Natural killer cell (primary cell): ENCODE data around the gene USP10. TPM values are rescaled to one million over a fixed set of nuclear protein-coding genes. Genes with fewer than 3 reads are reported as not detected.
"Not testable (repeated sequence)": the region's sequence is repeated elsewhere in the genome, so short reads cannot be mapped to it uniquely, and the experiment has no call there.

Experiments
- ATAC-seq, 3 donors: fragments of 150-1000 bp in 2 of 3; fragments of 200-7000 bp in 1 of 3; cut with Tn5 transposase; 1 replicate in 1 of 3; 2 replicates in 2 of 3; pipeline ENCODE4 v1.10.0; 2021; ENCODE audit warnings: mild to moderate bottlenecking in 2 of 3, moderate library complexity in 2 of 3
- DNase-seq, 2 donors: peaks; one replicate each; pipeline versions ENCODE4 v3.0.0 to v3.0.0-alpha.2; 2013 to 2021; ENCODE audit warnings: mixed read lengths in 1 of 2
- H3K27ac ChIP-seq: one replicate; pipeline ENCODE4 v1.5.1; 2013; ENCODE audit warnings: mild to moderate bottlenecking, low read length
- H3K27me3 ChIP-seq: one replicate; pipeline ENCODE4 v1.6.1; 2013; ENCODE audit warnings: low read length; ENCODE audit not compliant: control insufficient read depth, insufficient read depth
- H3K36me3 ChIP-seq: one replicate; pipeline ENCODE4 v1.6.1; 2013; ENCODE audit warnings: low read length; ENCODE audit not compliant: control insufficient read depth, insufficient read depth
- H3K4me1 ChIP-seq: one replicate; pipeline ENCODE4 v1.6.1; 2013; ENCODE audit warnings: low read length; ENCODE audit not compliant: control insufficient read depth, insufficient read depth
- H3K4me3 ChIP-seq: one replicate; pipeline ENCODE4 v1.5.1; 2013; ENCODE audit warnings: low read length
- H3K9me3 ChIP-seq: one replicate; pipeline ENCODE4 v1.6.1; 2013; ENCODE audit warnings: low read length; ENCODE audit not compliant: control insufficient read depth, insufficient read depth
- H3K27ac Mint-ChIP-seq, 2 donors: one replicate each; pipeline ENCODE4 v1.8.0; 2022; ENCODE audit warnings: mild to moderate bottlenecking in 2 of 2, mixed read lengths in 2 of 2, moderate library complexity in 1 of 2
- H3K27me3 Mint-ChIP-seq, 2 donors: one replicate each; pipeline ENCODE4 v1.8.0; 2022; ENCODE audit warnings: low read depth in 2 of 2, mixed read lengths in 2 of 2
- H3K36me3 Mint-ChIP-seq: one replicate; pipeline ENCODE4 v1.8.0; 2022; ENCODE audit warnings: mixed read lengths
- H3K4me1 Mint-ChIP-seq, 2 donors: one replicate each; pipeline ENCODE4 v1.8.0; 2022; ENCODE audit warnings: mixed read lengths in 2 of 2
- H3K4me3 Mint-ChIP-seq: one replicate; pipeline ENCODE4 v1.8.0; 2022; ENCODE audit warnings: mild to moderate bottlenecking, moderate library complexity, mixed read lengths
- H3K9me3 Mint-ChIP-seq, 2 donors: one replicate each; pipeline ENCODE4 v1.8.0; 2022; ENCODE audit warnings: mixed read lengths in 2 of 2
- WGBS: methylation state at CpG from one replicate; pipeline ENCODE4 v1.1.7; 2013; ENCODE audit warnings: missing lambda C conversion rate; ENCODE audit not compliant: insufficient coverage; 5-methylcytosine and 5-hydroxymethylcytosine counted together
- intact Hi-C: fragments of 100-400 bp; cut with micrococcal nuclease; formaldehyde crosslinking; loops from one replicate; pipeline ENCODE4 v1.14.2; 2022
- total RNA-seq, 4 donors: library from RNA; stranded (reverse); fragments of 120-200 nt in 1 of 4; gene quantifications; one replicate each; pipeline versions ENCODE4 v1.2.3 to v1.2.4, GENCODE V29; 2013 to 2022
- TF ChIP-seq, protein P1 (sequence below): fragments of 200-600 bp; IDR thresholded peaks from one replicate; pipeline ENCODE4 v1.8.0; 2022; ENCODE audit warnings: antibody characterized with exemption

USP10 gene
- total RNA-seq, 3 donors from 2014 or later (not counting 1 experiment from before 2014, with no cell fraction given): 78.4 to 103 (median 100) TPM

DNA sequence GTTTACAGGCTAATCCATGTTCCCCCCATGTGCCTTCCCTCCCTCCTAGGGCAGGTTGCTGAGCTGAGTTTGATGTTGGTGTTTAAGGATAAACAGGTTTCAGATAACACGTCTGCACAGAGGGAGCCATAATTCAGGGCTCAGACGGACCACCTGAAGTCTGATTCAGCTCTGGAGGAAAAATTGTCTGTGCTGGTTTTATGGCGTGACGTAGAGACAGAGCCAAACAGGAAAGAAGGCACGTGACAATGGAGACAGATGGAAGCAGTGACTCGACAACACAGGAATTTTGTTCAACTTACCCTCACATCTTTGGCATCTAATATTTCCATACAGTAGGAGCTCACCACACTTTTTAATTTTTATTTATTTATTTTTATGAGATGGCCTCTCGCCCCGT is 10.7 kb upstream of the USP10 start:
- Mint-ChIP-seq H3K27me3 (peaks cover 21 to 28% of the 10 kb centered on the region in 2 donors), H3K4me1 (no peaks in the 10 kb centered on the region), H3K9me3 (no peaks in the 10 kb centered on the region), H3K36me3 (no peaks in the 10 kb centered on the region), H3K4me3 (no peak overlapping the region), H3K27ac (no peak overlapping the region)
- no peak overlapping the region for H3K27ac ChIP-seq
- H3K4me1 ChIP-seq: no peaks in the 10 kb centered on the region
- intact Hi-C loops: no loop called here
- 80% methylated on average over 6 of the region's 8 CpGs for WGBS
- H3K27me3 ChIP-seq: no peaks in the 10 kb centered on the region
- no peak overlapping the region for H3K4me3 ChIP-seq
- ATAC-seq (no peak), DNase-seq (no peak)
- TF ChIP-seq, protein P1, sequence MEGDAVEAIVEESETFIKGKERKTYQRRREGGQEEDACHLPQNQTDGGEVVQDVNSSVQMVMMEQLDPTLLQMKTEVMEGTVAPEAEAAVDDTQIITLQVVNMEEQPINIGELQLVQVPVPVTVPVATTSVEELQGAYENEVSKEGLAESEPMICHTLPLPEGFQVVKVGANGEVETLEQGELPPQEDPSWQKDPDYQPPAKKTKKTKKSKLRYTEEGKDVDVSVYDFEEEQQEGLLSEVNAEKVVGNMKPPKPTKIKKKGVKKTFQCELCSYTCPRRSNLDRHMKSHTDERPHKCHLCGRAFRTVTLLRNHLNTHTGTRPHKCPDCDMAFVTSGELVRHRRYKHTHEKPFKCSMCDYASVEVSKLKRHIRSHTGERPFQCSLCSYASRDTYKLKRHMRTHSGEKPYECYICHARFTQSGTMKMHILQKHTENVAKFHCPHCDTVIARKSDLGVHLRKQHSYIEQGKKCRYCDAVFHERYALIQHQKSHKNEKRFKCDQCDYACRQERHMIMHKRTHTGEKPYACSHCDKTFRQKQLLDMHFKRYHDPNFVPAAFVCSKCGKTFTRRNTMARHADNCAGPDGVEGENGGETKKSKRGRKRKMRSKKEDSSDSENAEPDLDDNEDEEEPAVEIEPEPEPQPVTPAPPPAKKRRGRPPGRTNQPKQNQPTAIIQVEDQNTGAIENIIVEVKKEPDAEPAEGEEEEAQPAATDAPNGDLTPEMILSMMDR: no peak
- H3K36me3 ChIP-seq: no peaks in the 10 kb centered on the region
- no peaks in the 10 kb centered on the region for H3K9me3 ChIP-seq

DNA sequence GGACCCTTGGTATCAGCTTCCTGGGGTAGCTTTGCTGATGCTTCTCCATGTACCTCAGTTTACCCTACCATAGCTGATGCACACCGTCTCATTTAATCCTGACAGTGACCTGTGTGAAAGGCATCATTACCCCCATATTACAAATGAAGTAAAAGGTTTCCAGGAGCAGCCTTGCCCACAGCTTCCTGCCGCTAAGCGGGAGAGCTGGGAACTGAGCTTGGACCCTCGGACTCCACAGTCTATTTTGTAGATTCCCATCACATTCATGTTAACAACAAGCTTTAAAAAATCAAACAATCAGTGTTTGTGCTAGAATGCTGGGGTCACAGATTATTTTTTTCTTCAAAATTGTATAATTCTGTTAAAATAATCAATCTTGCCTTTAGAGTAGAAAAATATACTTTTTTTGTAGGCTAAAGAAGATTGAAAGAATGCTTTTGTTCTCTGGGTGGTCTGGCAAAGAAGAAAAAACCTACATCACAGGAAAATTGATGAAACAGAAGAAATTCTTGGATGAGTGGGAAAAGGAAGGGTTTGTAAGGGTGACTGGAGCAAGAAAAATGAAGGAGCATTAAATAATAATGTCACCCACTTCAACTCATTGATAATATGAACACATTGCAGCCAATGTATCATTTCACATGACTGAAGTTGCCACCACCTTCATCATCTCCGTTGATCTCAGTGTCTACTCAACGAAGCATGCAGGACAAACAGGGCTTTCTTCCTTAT is 9.5 kb upstream of the USP10 start:
- no peaks in the 10 kb centered on the region for H3K36me3 ChIP-seq
- no peak for DNase-seq
- no peaks in the 10 kb centered on the region for H3K27me3 ChIP-seq
- no peaks in the 10 kb centered on the region for H3K9me3 ChIP-seq
- no peak for ATAC-seq
- Mint-ChIP-seq H3K4me3 (no peak overlapping the region), H3K36me3 (no peaks in the 10 kb centered on the region), H3K9me3 (no peaks in the 10 kb centered on the region), H3K27me3 (peaks cover 16 to 17% of the 10 kb centered on the region in 2 donors), H3K27ac (no peak overlapping the region), H3K4me1 (no peaks in the 10 kb centered on the region)
- no peaks in the 10 kb centered on the region for H3K4me1 ChIP-seq
- intact Hi-C loops: no loop called here
- TF ChIP-seq, protein P1: no peak
- no peak overlapping the region for H3K27ac ChIP-seq
- 91% methylated on average over 4 of the region's 6 CpGs for WGBS
- no peak overlapping the region for H3K4me3 ChIP-seq

DNA sequence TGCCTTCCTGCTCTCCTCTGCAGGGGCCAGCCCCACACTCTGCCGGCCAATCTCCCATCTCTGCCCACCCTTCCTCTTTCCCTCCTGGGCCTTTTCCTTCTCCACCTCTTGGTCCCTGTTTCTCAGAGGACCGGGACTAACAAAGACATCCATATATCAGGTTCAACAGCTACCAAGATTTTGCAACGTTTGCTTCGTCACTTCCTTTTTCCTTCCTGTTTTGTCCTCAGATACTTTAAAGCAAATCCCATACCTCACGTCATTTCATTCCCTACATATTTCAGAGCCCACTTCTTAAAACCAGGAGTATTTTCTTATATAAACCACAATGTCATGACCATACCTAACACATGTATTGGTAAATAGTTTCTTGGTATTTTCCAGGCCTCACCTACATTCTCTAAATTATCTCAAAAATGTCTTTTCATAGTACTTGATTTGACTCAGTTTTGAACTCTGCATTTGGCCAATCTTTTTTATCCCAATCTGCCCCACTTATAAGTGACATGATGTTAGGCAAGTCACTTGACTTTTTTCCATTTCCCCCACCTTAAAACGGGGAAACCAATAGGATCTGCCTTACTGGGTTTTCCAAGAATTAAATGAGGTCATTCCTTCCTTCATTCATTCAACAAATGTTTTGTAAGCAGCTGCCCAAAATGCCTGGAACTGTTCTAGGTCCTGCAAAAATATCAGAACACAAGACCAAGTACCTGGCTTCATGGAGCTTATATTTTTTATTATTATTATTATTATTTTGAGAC is 7.2 kb upstream of the USP10 start:
- Mint-ChIP-seq H3K27ac (no peak overlapping the region), H3K9me3 (no peaks in the 10 kb centered on the region), H3K27me3 (peaks cover 15 to 16% of the 10 kb centered on the region in 2 donors), H3K4me3 (no peak overlapping the region), H3K36me3 (no peaks in the 10 kb centered on the region), H3K4me1 (no peaks in the 10 kb centered on the region)
- TF ChIP-seq, protein P1: no peak
- 51% methylated on average over 6 of the region's 6 CpGs for WGBS
- no peaks in the 10 kb centered on the region for H3K36me3 ChIP-seq
- H3K27ac ChIP-seq: no peak overlapping the region
- H3K4me1 ChIP-seq: no peaks in the 10 kb centered on the region
- H3K27me3 ChIP-seq: no peaks in the 10 kb centered on the region
- no peak for DNase-seq
- H3K9me3 ChIP-seq: no peaks in the 10 kb centered on the region
- intact Hi-C loops: no loop called here
- ATAC-seq: no peak
- H3K4me3 ChIP-seq: no peak overlapping the region

DNA sequence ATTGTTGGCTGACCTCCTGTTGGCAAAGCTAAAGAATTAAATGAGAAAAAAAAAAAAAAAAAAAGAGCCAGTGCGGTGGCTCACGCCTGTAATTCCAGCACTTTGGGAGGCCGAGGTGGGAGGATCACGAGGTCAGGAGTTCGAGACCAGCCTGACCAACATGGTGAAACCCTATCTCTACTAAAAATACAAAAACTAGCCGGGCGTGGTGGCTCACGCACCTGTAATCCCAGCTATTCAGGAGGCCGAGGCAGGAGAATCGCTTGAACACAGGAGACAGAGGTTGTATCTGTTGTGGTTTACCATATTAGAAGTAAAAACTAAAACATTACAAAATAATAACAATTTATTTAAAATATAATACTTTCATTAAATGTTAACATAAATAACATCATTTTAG is 5.9 kb upstream of the USP10 start:
- ATAC-seq: not testable (repeated sequence)

More for the DNA sequence above, 5.9 kb upstream of the USP10 start:
- H3K9me3 ChIP-seq, H3K9me3 Mint-ChIP-seq, H3K27me3 ChIP-seq, H3K27ac ChIP-seq, H3K36me3 Mint-ChIP-seq, H3K4me1 ChIP-seq, H3K27ac Mint-ChIP-seq, H3K4me1 Mint-ChIP-seq, intact Hi-C loops, DNase-seq, H3K4me3 Mint-ChIP-seq, H3K36me3 ChIP-seq, H3K4me3 ChIP-seq: not testable (repeated sequence)
- 93% methylated on average over 3 of the region's 10 CpGs for WGBS
- peaks cover 9 to 14% of the 10 kb centered on the region in 2 donors for H3K27me3 Mint-ChIP-seq
